NCI-H1105 treated with DMSO at 0.1 percent for 48 hours (cell line): ENCODE data around the gene TSHZ2.

ENCODE experiments used
- DNase-seq: peaks from one replicate; lab custom pipeline; 2025; lab: John Stamatoyannopoulos, UW

TSHZ2 gene

DNA sequence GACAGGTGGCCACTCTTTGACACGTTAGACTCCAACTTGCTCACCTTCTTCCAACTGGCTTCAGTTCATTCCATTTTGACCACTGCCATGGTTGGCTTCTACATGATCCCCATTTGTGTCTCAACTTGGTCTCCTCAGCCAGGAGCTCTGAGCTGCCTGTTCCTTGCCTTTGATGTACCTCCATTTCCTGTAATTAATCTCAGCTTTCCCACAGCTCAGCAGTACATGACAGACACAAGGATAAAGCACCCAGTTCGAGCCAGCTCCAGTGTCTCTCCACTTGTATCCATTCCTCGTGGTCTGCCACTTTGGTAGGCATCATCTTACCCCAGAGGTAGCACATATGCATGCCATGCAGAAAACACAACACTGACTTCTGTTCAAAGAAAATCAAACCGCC, 161.0 kb downstream of the TSHZ2 start:
- DNase-seq: no peak

DNA sequence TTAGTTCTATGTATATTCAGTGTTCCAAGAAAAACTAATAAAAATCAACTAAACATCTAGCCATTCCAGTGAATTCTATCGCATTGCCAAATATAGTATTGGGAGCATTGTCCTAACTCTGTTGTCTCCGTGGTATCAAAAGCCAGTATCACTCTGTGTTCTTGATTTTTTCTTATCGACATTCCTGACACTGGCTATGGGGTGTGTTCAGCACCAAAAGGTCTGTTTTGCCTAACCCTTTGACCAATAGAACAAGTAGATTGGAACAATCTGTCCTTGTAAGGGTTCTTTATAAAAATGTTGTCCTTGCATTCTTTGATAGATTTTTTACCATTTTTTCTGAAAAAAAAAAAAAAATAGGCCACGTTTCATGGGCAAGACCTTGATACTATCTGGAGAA, 161.5 kb downstream of the TSHZ2 start:
- DNase-seq: no peak

DNA sequence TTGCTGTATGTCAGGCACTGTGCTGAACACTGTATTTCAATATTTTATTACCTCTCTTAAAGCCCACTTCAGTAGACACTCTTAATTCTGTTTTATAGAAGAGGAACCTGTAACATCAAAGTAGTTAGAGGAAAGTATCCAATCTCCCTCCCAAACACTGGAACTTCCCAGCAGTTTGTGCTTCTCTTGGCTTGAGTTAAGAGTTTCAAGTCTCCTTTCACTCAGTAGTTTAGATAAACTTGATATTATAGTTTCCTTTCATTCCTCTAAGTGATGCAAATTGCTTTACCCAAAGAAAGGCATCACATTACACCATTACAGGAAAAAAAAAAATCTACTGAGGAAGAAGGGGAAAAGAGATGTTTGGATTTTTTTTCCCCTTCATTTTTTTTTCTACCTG, 164.3 kb downstream of the TSHZ2 start:
- no peak for DNase-seq

DNA sequence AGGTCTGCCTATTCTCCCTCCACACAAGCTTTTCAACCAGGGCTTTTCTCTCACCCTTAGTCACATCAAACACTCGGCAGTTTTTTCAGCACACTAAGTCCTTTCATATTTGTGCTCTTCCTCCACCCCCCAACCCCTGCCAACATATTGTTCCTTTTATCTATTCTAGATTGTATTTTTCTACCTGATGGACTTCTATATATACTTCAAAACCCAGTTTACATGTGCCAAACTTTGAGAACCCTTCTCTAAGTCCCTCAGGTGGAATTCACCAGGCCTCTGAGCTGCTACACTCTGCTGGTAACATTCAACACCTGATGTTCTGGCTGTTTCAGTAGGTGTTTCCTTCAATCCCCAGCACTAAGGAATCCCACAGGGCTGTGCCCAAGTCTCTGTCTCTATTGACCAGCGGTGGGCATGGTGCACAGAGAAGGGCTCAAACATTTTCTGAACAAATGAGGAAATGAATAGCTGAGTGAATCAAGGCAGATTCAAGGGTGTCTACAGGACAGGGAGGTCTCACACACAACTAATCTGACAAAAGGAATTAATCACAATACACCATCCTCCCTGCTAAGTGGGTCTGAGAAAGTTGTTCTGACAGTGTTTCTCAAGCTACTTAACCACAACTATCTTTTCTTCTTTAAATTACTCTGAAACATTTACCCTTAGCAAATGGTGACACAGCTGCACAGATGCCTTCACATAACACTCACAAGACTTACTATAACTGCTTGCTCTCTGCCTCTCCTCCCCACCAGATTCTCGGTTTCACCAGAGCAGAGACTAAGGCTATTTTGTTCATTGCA, 166.5 kb downstream of the TSHZ2 start:
- no peak for DNase-seq

DNA sequence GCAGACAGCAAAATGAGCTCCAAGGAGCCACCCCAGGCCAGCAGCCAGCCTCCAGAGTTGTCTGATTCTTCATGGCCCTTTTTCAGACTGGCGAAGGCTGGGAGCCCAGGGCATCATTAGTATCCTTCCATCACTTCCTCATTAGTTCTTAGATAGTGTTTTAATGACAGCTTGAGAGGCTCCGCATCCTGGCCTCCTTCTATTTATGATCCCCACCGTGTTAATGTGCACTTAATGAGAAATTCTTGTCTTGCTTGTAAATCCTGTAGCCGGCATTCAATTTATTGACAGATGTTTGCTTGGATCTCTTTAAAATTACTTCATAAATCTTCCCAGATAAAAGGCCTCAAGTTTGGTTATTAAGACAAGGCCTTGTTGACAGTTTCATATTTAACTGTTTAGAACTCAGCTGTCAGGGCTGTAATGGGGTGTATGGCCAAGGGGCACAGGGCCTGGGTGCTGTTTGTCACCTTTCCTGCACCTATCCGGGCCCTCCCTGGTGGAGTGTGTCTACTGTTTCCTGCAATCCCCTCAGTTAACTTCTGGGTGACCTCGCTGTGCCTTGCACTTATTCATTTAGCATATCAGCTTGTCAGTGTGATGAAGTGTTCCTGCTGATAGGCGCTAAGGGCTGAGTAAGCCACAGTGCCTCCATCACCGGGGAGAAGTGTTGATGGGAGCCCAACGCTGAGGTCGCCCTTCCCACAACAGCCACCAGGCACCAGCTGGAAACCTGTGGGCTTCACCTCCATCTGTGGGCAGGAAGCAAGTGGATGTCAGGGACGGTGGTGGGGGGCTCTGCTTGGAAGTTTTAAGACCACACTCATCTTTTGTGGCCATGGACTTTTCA, 169.3 kb downstream of the TSHZ2 start:
- DNase-seq: no peak

DNA sequence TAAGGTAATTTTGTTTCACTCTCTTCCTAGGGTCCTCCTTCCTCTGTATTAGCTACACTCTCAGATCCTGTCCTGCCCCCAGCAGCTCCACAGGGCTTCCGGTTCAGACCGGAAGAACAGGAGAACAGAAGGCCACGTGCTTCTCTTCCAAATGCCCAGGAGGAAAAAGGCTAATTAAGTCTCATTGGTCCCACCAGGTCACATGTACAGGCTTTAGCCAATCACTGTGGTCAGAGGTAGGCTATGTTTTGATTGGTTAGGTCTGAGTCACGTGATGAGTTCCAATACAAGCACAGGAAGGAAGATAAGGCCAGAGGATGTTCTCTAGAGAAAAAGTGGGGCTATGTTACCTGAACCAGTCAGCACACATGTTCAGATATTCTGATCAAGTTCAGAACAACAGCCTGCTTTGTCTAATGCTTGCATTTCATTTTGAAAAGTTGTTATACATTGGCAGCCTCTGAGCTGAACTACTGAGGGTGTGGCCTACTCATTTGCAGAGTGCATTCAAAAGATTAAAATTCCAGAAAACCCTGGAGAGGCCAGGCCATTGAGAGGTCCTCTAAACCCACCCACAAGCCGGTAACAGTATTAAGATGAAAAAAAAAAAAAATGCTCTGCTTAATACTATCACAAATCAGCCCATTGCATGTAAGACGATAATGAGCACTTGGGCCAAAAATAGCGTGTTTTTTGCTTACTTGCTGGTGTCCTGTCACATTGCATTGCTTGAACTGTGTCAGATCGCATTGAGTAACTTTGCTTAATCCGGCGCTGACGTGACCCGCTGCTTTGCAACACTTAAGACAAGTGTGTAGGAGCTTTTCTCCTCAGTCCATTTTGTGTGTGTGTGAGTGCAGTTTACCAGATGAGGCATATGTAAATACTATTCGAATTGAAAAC, 170.3 kb downstream of the TSHZ2 start:
- no peak for DNase-seq

DNA sequence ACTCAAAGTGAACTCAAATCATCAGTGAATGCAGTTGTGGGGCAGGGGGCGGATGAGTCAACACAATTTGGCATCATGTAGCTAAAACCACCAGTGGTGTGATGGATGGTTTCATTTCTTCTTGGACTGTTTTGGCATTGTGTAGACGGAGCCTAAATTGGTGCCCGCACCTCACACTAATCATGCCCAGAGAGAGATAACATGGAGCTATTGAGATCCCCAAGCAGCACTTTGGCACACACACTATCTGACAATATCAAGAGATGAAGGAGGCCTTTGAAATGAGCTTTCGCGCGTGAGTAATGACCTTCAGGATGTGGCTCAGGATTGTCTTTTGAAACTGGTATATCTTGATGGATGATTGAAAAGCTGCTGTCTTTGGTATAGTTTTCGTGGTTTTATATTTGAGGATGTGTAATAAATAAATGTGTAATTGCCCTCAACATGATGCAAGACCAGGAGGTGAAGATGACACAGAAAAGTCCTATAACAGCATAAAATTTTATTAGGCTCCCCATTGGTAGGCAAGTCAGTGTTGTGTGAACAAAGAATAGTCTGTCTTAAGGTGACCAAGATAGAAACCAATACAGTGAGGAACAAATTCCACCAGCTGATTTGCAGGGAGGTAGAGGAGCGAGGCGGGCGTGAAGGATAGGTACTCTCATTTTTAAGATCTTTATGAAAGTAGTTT, 174.2 kb downstream of the TSHZ2 start:
- DNase-seq: no peak

DNA sequence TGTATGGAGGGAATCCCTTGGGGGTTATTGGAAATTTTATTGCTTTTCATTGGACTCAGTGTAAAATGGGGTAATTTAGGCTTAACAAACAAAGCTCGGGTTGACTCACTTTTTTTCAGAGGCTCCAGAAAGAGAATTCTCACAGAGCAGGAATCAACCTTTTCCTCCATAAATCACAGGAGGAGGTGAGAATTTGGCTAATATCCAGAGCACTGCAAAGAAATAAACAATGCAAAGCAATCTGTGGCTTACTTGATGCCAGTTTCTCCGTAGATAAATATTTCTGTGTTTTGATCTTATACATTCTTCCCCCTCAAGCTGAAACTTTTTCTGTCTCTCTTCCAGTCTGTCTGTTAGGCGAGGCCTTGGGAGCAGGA, 176.6 kb downstream of the TSHZ2 start:
- no peak for DNase-seq

DNA sequence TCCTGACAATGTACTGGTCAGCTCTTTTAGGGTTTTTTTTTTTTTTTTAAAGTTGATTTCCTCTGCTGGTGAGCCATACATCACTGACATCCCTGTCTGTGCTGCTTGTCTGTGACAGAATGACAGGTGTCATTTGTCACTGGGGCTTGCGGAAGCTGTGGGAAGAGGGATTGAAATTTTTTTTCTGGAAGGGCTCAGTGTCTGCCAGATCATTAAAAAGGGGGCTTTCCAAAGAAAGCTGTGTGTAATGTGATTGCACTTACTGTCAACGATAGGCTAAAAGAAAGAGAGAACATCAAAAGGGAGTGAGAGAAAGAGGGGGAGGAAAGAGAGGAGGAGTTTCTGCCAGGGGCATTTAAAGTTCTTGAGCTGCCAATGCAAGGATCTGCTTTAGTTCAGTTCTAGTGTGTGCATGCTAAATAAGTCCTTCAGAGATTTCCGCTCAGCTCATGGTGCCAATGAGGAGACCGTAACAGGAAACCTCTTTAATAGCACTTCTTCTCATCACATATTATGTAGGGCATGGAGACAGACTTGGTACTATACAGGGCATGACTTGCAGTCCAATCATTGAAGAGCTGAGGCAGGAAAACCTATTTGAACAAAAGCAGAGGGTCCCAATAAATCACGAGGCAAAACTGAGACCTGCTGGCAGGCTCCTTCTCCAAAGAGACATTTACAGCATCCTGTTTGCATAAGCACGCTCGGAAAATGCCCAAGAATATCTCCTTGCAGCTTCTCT, 177.2 kb downstream of the TSHZ2 start:
- DNase-seq: no peak

DNA sequence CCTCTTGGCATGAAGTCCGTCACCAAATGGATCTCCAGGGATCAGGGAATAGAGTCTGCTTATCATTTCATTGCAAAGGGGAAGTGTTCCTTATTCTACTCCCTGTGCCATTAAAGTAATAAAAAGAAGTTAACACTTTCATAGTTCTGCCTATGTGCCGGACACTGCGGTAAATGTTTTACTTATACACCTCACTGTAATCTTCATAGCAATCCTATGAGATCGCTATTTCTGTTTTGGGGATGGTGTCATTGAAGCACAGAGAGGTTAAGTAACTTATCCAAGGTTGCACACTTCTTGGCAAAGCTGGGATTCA, 177.7 kb downstream of the TSHZ2 start:
- no peak for DNase-seq

DNA sequence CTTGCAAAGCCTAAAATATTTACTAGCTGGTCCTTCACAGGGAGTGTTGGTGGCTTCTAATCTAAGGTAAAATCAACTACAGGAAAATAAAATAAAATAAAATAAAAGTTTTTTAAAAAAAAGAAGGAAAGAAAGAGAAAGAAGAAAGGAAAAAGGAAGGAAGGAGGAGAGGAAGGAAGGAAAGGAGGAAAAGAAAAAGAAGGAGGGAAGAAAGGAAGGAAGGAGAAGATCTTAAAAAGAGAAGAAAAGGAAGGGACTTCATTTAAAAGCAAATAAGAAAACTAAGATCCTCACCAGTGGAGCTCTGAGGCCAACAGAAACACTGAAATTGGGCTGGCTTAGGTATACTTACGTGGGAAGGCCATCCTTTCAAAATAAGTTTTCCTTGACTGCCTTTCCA, 178.4 kb downstream of the TSHZ2 start:
- DNase-seq: no peak

DNA sequence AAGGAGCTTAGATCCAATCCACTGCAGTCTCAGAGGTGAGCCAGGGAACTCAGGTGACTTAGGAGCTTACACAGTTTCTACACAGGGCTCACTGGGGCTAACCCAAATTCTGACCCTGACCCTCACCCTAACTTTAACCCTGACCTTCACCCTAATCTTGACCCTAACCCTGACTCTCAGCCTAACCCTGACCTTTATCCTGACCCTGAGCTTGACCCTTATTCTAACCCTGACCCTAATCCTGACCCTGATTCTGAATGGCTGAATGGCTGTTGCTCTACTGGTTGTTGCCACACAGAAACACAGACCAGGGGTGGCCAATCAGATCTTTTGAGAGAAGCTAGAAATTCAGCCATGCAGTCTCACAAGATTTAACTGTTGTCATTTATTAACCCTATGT, 180.1 kb downstream of the TSHZ2 start:
- no peak for DNase-seq

DNA sequence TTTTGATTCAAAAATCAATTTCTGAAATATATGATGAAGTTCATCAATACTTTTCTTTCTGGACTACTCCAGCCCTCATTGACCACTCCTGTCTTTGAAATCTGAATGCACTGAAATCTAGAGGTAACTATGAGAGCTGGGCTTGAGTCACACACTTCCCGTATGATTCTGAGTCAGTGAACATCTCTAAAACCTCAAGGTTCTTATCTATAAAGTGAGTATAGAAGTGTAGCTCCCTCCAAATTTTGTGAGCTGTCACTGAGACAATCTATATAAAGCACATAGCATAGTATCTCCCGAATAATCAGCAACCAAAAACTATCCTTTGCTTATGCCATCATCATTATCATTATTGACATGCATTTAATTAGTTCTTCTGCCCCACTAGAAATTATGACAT, 182.4 kb downstream of the TSHZ2 start:
- DNase-seq: no peak

DNA sequence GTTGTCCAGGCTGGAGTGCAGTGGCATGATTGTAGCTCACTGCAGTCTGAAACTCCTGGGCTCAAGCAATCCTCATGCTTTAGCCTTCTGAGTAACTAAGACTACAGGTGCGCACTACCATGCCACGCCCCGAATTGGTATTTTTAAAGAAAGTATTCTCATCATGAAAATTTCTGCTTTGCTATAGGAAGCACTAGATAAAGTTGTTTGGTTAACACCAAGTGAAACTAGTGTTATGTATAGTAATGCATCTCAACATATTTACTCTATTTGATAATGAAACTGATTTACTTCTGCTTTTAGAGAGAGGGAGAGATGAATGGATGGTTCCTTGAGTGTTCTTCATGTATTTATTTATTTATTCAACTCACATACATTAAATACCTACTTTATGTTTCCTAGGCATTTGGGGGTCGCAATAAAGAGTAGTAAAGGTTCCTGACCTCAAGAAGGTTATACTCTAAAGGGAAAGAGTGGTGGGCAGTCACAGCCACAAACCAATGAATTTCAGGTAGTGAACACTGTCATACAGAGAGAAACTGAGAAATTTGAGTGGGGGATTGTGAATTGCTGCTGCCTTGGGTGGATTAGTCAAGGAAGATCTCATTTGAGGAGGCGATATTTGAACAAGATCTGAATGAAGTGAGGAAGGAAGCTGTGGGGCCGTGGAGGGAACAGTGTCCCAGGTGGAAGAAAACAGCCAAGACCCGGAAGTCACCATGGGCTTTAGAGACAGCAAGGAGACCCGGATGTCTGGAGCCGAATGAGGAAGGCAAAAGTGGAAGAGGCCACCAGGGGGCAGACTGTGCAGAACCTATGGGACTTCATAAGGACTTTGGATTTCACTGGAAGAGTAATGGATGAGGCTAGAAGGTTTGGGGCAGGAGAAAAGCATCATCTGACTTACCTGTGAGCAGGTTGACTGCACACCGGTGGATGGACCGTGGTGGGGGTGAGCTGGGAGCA, 185.6 kb downstream of the TSHZ2 start:
- no peak for DNase-seq

DNA sequence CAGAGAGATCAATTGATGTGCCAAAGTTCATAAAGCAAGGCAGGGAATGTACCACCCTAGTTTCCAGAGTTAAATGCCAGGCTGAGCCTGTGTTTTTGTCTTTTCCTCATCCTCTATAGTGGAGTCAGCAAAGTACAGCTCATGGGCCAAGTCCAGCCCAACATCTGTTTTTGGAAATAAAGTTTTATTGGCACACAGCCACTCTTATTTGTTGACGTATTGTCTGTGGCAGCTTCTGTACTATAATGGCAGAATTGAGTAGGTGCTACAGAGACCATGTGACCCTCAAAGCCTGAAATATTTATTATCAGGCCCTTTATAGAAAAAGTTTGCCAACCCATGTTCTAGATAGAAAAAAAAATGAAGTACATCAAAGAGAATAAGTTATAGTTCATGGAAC, 187.0 kb downstream of the TSHZ2 start:
- no peak for DNase-seq

DNA sequence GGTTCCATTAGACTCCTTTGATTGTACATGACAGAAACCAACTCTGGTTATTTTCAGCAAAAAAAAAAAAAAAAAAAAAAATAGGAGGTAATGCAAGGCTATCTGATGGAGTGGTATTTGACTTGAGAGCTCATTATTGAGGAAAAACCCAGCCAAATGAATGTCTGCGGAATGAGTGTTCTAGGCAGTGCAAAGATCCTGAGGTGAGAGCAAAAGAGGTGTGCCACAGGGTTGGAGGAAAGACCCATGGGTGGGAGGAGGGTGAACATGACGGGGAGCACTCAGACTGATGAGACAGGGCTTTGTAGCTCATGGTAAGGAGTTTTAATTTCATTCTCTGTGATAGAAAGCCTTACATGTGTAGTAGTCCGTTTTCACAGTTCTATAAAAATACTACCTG, 188.9 kb downstream of the TSHZ2 start:
- no peak for DNase-seq

DNA sequence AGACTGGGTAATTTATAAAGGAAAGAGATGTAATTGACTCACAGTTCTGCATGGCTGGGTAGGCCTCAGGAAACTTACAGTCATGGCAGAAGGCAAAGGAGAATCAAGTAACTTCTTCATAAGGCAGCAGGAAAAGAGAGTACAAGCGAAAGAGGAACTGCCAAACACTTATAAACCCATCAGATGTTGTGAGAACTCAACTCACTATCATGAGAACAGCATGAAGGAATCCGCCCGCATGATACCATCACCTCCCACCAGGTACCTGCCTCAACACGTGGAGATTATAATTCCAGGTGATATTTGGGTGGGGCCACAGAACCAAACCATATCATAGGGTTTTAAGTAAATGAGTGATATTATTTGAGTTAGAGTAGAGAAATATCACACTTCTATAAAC, 189.3 kb downstream of the TSHZ2 start:
- no peak for DNase-seq

DNA sequence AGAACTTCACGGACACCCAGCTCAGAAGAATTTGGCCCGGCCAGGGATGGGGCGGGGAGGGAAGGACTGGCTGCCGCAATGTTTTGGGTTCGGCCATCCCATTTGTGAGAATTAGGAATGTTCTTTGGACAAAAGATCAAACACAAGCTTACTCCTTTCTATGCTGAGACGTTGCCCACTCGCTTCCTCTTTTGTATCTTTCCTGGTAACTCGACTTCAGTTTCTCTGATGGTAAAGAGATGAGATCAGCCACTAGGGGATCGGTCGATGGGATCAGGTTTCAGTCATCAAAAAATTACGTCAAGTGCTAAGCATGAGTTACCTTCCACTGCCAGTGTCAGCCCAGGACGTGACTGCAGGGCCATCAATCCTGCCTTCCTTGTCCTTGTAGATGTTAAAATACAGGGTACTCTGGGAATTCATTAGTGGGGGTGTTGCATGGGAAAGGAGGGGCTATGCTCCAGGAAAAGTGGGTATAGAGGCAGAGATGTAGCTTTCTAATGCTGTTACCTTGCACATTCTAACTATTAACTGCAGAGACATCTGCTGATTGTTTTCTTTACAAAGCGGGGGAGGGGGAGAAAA, 190.2 kb downstream of the TSHZ2 start:
- no peak for DNase-seq

DNA sequence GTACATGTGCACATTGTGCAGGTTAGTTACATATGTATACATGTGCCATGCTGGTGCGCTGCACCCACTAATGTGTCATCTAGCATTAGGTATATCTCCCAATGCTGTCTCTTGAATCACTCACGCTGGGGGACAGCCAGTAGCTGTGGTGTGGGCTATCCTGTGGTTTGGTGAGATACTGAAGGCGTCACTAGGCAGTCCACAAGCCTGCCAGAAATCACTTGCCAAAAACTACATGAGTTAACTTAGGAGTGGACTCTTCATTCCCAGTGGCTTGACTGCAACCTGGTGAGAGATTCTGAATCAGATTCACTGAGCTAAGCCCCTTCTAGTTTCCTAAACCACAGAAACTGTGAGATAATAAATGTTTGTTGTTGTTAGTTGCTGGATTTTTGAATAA, 191.3 kb downstream of the TSHZ2 start:
- DNase-seq: no peak

DNA sequence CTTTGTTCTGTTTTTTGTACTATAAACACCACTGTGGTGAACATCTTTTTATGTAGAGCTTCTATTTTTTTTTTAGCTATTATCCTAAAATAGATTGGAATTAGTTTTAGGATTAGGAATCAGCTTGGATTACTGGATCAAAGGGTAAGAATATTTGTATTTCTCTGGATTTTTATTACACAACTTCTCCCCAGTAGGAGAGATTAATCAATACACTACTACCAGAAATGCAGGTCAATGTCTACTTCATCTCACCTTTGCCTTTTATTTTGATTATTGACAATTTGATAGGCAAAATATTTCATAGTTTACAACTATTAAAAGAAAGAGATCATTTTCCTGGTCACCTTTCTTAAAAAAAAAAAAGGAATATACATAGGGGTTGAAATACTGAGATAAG, 191.9 kb downstream of the TSHZ2 start:
- DNase-seq: no peak
